NCI-H524 (cell line): ENCODE measurements around the gene STAB2.

Experiments used
- DNase-seq, 2 experiments: peaks; one replicate each; lab custom pipeline; 2025; lab: John Stamatoyannopoulos, UW

Gene STAB2

DNA sequence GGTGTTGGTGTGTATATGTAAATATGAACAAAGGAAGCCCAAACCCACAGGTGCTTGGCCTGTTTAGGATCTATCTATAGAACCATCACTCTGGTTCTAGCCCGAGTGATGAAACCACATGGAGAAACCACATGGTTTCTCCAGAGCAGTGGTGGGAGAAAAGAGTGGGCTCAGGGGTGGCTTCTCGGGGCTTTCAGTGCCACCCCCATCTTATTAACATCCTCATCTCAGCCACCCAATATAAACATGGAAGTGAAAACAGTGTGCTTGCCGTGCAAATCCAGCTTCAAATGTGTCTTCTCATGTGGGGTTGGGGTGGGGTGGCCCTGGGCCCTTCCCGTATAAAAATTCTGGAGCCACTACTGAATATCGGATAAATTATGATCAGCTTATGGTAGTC lies 109.0 kb downstream of the STAB2 start:
- no peak for DNase-seq

DNA sequence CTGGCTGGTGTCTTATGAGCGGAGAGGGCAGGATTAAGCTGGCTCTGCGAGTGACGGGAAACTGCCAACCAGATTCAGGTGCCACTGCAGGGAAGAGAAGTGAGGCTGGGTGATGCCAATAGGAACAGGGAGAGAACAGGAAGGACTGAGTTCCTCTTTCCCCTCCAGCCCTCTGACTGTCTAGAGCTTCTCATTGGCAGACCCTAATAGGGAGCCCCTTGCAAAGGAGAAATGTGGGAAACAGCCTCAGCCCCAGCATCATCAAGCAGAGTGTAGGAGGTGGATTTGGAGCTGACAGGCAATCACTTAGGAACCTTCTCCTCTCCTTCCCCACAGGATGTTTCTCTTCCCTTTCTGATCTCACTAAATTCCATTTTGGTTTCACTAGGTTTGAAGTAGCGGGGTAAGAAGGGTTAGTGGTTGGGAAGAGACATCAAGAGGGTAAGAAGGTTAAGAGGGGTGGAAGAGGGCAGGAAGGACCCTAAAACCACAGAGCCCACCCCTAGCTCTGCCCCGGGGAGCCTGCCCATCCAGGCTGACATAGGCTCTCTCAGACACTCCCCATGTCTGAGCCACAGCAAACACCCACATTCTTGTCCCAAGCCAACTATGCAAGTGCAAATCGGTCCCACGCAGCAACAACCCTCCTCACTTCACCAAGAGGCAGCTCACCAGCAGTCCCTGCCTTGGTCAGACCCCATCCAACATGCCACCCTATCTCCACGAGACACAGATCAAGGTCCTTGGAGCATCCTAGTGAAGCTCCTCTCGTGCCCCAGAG lies 111.1 kb downstream of the STAB2 start:
- DNase-seq = no peak

DNA sequence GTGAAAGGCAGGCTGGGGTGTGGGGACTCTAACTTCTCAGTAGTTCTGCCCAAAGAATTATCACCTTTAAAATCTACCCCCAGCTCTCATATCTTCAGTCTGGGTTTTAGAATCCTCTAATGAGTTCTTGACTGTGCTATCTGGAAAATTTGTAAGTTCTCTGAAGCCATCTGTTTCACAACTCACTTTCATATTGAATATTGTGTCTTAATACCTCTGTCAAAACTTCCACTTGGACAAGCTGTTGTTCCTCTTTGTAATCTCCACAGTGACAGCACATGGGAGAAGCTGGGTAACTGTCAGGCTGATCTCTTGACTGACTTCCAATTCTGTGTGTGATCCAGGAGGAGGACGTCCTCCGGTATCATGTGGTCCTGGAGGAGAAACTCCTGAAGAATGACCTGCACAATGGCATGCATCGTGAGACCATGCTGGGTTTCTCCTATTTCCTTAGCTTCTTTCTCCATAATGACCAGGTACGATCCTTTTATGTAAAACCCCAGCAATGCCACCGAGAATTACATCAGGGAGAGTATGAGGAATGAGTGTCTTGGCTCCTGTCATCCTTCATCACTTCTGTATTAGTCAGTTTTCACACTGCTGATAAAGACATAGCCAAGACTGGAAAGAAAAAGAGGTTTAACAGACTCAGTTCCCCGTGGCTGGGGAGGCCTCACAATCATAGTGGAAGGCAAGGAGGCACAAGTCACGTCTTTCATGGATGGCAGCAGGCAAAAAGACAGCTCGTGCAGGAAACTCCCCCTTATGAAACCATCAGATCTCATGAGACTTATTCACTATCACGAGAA lies 111.9 kb downstream of the STAB2 start:
- DNase-seq = peak in 1 of 2 experiments; percentile 63

DNA sequence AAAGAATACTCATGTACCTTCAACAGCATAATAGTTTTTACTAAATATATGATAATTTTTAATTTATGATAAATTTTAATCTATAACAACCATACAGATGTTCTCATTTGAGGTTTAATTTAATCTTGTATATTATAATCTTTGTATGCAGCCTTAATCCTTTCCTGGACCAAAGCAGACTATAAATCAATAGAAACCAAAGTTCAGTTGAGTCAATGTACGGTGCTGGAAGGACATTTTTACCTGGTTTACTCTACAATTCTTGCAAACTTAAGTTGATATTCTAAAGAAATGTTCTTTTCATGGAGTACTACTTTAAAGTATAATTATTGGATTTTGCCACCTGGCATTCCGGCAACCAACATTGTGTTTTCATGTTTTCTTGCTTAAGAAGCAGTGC lies 118.0 kb downstream of the STAB2 start:
- no peak for DNase-seq

DNA sequence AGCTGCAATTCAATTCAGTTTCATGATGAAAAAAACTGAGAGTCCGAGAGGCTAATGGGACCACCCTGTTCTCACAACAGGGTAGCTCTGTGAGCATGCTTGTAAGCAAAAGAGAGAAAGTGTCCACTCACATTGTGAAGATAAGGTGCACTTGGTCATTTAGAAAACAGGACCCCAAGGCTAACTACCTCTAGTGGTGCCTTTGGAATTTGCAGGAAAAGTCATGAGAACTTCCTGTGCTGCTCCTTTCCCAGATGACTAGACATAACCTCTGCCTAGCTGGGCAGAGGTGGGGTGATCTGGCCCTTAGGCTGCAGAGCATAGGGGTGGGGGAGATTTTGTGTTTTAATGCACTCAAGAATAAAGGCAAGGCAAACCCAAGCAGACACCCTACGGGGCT lies 118.9 kb downstream of the STAB2 start:
- no peak for DNase-seq

DNA sequence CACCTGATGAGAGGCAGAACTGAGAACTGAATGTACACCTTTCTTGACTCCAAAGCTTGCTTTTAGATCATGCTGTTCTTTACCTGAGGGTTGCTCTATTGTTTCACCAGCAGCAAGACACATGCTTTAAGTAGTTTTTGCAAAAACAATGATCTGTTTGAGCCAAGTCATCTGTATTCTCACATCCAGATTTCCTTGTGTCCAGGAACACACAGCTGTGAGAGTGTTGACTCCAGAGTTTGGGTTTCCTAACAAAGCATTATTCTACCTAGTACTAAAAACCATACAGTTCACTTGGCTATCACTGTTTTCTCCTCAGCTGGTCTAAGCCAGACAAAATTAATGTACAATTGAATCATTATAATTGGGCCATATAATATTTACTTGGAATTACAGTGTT lies 120.4 kb downstream of the STAB2 start:
- no peak for DNase-seq

DNA sequence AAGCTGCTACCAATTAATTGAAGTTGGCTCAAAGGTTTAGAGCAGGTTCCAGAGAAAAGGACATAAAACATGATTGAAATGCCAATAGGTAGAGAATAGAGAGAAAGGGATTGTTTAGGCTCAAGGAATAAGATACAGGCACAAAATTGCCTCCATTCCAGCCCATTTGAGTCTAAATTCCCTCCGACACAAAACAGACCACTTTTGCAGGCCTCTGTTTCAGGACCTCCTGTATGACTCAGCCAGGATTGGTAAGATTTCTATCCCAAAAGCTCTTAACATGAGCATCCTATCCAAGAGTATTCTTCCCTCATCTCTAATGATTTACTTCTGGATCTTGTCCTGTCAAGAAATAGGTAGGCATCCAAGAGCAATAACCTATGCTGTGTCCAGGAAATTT lies 123.5 kb downstream of the STAB2 start:
- no peak for DNase-seq

DNA sequence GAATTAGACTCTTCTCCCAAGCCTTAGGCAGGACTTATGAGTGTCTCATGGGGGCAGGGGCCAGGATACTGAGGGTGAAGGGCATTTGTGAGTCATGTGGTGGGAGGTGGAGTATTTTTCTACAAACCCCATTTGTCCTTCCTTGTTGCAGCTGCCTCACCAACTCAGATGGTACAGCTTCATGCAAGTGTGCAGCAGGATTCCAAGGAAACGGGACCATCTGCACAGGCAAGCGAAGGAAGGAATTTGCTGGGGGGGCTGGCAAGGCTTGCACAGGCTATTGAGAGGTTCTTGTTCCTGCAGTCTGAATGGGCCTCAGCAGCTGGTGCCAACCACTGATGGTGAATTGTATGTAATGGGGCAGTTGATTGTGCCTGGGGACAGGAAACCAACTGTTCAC lies 125.1 kb downstream of the STAB2 start:
- peak; percentile 86 to 91 for DNase-seq

DNA sequence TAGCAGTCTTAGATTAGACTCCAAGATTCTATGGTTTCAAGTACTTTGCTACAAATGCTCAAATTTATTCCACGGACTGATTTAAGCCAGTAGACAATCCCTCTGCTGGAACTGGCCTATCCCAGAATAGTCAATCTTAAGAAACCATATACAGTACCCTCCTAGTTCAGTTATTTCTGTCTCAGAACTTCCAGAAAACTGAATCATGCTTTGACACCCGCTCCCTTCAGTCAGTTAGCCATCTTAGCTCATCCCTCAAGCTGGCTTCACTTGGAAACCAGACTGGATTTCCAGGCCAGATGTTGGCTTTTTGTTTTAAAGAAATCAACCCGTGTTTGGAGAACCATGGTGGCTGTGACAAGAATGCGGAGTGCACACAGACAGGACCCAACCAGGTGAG lies 128.4 kb downstream of the STAB2 start:
- DNase-seq = peak in 1 of 2 experiments; percentile 21

DNA sequence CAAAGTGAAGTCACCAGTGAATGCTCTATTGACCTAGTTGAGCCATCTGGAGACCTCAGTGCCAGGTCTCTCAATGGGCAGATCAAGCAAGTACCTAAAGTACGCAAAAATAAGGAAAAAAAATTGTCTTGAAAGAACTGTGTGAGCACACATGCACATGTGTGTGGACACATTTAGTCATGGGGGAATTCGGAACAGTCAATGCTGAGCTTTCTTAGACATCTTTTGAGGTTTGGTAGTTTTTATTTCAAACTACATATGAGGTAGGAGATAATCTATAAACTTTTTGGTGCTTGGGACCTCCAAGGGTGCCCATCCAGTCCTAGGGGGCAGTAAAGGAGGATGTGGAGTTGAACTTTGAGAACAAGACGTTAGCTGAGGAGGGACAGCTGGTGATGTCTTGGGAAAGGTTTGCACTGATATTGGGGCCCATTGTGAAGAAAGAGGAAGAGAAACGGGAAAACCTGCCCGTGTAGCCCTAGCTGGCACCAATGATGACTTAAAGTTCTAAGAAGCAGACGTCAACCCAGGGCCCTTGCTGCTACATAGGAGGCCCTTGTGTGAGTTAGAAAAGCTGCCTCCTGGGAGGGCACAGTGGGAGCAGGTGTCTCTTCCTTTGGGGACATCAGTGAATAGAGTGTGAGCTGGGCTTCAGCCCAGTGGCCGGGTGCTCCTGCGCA lies 129.6 kb downstream of the STAB2 start:
- DNase-seq = no peak

DNA sequence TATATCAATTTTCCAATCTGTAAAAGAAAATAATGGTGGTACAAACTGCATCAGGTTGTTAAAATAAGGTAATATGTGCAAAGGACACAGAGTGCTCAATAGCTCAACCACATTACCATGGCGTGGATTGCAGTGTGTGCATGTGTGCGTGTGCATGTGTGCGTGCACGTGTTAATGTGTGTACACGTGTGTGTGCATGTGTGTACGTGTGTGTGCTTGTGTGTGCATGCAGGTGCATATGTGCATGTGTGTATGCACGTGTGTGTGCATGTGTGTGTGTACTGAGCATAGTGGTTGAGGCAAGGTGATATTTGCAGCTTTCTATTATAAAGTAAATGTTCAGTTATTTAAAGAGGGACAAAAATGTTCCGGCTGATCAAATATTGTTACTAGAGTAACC lies 138.3 kb downstream of the STAB2 start:
- DNase-seq = no peak

DNA sequence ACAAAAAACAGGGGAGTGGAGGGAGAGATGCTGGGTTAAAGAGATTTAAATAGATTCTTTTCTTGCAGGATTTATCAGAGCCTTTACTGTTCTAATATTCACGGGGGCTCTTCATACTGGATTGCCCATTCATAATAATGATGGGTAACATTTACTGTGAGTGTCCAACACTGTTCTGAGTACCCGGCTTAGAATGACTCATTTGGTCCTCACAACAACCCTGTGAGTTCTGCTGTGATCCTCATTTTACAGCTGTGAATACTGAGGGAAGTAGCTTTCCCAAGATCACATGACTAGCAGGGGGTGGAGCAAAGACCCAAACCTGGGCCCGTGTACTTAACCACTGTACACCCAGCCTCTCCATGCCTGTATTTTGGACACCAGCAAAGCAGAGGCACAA lies 140.6 kb downstream of the STAB2 start:
- no peak for DNase-seq

DNA sequence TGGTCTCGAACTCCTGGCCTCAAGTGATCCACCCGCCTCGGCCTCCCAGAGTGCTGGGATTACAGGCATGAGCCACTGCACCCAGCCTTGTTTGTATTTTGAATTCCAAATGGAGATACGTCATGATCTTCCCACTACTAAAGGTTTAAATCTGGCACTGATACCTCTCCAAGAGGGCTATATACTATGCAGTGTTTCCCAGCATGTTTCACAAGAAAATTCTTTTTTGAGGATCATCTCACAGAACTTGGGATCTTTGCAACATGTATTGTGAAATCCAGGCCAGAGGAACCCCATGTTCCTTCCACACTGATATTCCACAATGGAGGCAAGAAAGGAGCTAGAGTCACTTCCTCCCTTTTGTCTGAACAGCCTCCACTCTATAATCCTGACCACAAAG lies 141.2 kb downstream of the STAB2 start:
- DNase-seq = no peak

DNA sequence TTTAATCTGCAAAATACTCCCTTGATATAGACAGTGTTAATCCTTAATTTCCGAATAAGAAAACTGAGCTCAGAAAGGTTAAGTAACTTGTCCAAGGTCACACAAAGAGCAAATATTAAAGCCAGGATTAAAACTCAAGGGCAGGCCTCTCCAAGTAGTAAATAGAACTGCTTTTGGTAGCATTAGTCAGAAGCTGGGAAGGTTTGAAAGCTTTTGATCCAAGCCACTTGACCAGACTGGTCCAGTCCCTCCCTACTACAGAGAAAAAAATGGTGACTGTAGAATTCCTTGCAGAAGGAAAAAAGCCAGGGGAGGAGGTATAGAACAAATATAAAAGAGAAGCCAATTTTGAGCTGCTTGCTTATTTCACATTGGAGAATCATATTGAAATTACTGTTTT lies 142.4 kb downstream of the STAB2 start:
- no peak for DNase-seq

DNA sequence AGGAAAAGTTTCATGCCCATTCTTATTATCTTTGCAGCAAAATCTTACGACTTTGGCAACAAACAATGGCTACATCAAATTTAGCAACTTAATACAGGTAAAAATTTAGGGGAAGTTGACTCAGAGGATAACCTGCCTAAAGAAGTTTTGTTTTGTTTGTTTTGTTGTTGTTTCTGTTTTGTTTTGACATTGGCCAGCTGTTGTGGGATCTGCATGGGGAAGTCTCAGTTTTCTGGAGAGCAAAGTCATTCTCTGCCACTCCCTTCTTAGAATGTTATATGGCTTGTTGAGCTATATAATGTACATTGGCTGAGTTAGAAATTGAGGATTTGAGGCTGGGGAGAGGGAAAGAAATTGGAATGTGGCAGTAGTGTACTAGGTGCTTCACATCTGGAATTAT lies 144.5 kb downstream of the STAB2 start:
- DNase-seq = no peak

DNA sequence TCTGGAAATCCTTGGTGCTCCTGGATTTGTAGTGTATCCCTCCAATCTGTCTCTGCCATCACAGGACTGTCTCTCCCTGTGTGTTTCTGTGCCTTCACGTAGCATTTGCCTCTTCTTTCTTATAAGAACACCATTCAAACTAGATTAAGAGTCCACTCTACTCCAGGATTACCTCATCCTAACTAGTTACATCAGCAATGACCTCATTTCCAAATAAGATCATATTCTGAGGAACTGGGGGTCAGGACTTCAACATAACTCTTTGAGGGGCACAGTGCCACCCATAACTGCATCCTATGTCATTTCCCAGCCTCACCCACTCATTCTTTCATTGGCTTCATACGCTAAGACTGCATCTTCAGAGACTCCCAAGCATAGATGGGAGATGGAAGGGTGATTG lies 147.8 kb downstream of the STAB2 start:
- no peak for DNase-seq

DNA sequence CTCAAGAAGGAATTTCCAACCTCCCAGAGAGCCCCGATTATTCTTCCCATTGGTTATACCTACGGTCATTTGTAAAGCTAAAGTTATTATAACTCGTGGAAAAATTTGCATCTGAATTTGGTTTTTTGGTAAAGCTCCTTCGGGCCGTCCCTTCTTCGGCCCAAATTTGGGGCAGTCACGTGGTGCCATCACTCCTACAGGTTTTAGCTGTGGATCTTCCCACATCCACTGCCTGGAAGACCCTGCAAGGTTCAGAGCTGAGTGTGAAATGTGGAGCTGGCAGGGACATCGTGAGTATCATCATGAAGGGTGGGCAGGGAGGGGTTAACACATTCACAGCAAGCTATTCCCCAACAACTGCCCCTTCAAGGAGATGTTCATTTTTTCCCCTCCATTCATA lies 148.2 kb downstream of the STAB2 start:
- no peak for DNase-seq

DNA sequence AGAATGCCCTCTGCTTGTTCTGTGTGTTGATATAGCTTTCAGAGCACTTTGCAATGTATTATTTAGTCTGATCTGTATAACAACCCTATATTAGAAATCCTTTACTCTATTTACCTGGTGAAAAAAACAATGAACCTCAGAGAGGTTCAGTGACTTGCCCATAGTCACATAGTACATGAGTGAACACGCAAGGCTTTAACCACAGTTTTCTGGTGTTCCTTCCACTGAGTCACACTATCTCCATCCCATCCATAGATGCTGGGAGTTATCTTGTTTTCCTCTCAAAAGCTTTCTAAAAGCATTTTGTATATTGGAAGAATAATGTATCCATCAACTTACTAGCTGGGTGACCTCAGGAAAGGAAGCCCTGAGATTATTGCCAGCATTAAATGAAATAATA lies 149.5 kb downstream of the STAB2 start:
- no peak for DNase-seq

DNA sequence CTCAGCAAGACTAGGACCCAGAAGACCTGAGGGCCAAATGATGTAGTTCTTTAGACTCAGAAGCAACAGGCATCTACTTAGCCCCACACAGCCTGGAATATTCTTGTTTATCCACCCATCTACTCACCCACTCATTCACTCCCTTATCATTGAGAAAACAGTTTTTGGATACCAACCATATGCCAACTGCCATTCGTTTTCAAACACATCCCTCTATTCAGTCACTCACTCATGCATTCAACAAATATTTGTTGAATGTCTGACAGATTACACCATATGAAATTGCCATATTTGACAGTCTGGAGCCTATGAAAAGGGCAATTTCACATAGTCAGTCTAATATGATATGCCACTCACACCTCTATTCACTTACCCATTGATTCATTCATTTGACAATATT lies 150.8 kb downstream of the STAB2 start:
- no peak for DNase-seq

DNA sequence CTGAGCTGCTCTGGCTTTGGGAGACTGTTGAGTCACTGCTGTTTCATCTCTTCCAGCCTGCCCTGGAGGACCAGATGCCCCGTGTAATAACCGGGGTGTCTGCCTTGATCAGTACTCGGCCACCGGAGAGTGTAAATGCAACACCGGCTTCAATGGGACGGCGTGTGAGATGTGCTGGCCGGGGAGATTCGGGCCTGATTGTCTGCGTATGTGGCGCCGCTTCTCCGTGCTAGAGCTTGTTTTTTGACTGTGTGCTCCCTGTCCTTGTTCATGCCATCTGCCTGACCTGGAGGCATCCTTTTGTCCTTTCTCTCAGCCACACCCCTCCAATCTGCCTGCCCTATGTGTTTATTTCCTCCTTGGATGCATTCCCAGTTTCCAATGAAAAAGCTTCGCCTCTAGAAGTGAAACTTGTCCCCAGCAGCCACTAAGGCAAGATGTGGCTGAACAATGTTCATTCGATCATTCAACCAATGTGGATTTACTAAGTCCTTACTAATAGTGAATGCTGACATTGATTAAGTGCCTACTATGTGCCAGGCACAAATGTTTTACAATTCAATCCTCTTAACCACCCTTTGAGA lies 155.4 kb downstream of the STAB2 start:
- DNase-seq = peak; percentile 53 to 74

DNA sequence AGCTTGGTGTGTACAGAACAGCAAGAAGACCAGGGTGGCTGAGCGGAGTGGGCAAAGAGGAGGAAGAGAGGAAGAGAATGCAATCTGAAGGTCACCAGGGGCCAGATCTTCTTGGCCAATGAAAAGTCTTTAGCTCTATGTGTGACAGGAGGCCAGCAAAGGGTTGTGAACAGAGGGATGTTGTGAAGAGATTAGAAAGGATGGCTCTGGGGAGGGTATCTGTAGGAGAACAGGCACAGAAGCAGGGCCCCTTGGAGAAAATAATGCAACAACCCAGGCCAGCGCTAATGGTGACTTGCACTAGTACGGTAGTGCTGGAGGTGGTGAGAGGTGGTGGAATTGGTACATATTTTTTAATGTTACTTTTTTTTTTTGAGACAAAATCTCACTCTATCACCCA lies 156.7 kb downstream of the STAB2 start:
- no peak for DNase-seq

DNA sequence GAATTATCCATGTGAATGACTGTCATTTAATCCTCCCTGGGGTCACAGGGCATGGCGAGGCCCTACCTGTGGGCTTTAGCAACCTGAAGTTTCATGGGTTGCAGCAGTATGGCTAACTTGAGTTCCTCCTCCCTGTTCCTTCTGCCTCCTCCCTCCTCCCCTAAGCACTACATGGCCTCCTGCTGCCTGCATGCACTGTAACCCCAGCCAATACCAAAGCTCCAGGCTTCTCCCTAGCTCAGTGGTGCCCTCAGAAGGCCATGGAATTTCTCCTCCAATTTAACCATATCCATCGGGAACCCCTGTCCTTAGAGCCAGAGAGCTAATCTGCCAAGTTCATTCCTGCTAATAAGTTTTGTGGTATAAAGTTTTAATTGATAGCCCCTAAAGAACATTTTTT lies 158.9 kb downstream of the STAB2 start:
- peak; percentile 8 to 55 for DNase-seq

DNA sequence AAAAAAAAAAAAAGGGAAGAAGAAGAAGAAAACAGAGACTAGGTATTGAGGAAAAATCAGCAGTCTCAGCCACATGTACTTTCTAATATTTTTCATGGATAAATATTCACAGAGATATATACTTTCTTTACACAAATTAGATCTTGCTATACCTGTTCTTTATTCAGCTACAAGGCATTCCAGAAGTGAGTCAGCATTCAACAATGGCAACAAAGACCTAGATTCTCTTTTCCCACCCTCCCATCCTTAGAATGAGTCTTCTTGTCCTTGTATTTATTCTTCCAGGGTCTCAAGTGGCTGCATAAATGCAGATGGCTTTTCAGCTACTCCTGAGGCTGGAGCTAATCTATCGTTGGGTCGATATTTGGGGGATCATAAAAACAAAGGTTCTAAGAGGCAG lies 160.9 kb downstream of the STAB2 start:
- no peak for DNase-seq
